ENCODE data around the gene CHCHD10.

DNA sequence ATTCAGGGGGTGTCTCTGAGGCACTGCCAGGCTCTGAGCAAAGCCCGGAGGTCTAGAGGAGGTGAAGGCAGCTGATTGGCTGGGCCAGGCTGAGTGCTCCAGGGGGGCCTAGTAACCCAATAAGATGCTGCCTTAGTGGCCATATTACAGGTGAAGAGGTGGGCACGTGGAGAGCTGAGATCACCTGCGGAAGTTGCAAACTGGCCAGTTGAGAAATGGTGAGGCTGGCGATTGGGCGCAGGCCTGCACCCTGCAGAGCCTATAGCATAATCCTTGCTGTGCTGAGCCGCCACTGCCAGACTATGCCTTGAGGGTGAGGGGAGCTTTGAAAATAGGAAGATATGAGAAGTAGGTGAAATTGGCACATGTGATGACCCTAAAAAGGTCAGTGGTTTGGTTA is 49.4 kb upstream of the CHCHD10 start:
- TF ChIP-seq POLR2A (IDR thresholded peaks at IDR 0.05) (no peak), CTCF (IDR thresholded peaks at IDR 0.05) (no peak), EP300 (IDR thresholded peaks at IDR 0.05) (no peak)
